B cell (primary cell): ENCODE results near the gene PXDC1. TPM values are rescaled to one million over a fixed set of nuclear protein-coding genes. Genes with fewer than 3 reads are reported as not detected.

ENCODE experiments used
- ATAC-seq: fragments of 200-7000 bp; cut with Tn5 transposase; one replicate; pipeline ENCODE4 v1.10.0; 2021; ENCODE audit warnings: low read depth, mild to moderate bottlenecking, moderate number of reproducible peaks, moderate library complexity
- CTCF ChIA-PET: fragments of 350-600 bp; sonication (Branson Sonifier 250); formaldehyde crosslinking; loops from one replicate; lab custom pipeline; 2021; ENCODE audit warnings: antibody characterized with exemption, inconsistent platforms; lab: Charles Lee
- POLR2A ChIA-PET: fragments of 350-600 bp; sonication (Branson Sonifier 250); formaldehyde crosslinking; loops from one replicate; lab custom pipeline; 2021; ENCODE audit warnings: antibody characterized with exemption; lab: Charles Lee
- DNase-seq: peaks from one replicate; pipeline ENCODE4 v3.0.0; 2013
- H2AFZ ChIP-seq: 2 replicates; pipeline ENCODE4 v1.6.1; 2012; ENCODE audit warnings: mild to moderate bottlenecking, low read depth, low read length; ENCODE audit not compliant: insufficient read depth, poor library complexity, severe bottlenecking
- H3K27ac ChIP-seq, 2 donors: 1 replicate in 1 of 2; 2 replicates in 1 of 2; pipeline ENCODE4 v1.5.1; 2012 to 2013; ENCODE audit warnings: low read length in 2 of 2, mild to moderate bottlenecking in 2 of 2, moderate library complexity in 1 of 2
- H3K27me3 ChIP-seq, 4 experiments: fragments of 200-600 bp in 1 of 4; sonication (generic) in 1 of 4; replicated peaks in 1 of 4; 1 replicate in 2 of 4; 2 replicates in 2 of 4; pipeline versions ENCODE4 v1.6.1 to v1.7.0; 2013 to 2016; ENCODE audit warnings: low read length in 3 of 4, mild to moderate bottlenecking in 2 of 4, mixed read lengths in 1 of 4, moderate library complexity in 1 of 4; ENCODE audit not compliant: insufficient read depth in 4 of 4, control insufficient read depth in 3 of 4; ENCODE audit errors: control extremely low read depth in 1 of 4
- H3K36me3 ChIP-seq, 2 experiments: replicated peaks in 1 of 2; 1 replicate in 1 of 2; 2 replicates in 1 of 2; pipeline versions ENCODE4 v1.6.1 to v1.7.1; 2013; ENCODE audit warnings: low read length in 1 of 2; ENCODE audit not compliant: insufficient read depth in 2 of 2, control insufficient read depth in 1 of 2; ENCODE audit errors: control extremely low read depth in 1 of 2, extremely low read depth in 1 of 2
- H3K4me1 ChIP-seq, 2 donors: fragments of 200-600 bp in 1 of 2; sonication (generic) in 1 of 2; 1 replicate in 1 of 2; 2 replicates in 1 of 2; pipeline versions ENCODE4 v1.5.1 to v1.6.1; 2013 to 2017; ENCODE audit warnings: low read length in 2 of 2; ENCODE audit not compliant: control insufficient read depth in 2 of 2, insufficient read depth in 2 of 2
- H3K4me2 ChIP-seq: replicated peaks from 2 replicates; pipeline ENCODE3; 2012; ENCODE audit warnings: mild to moderate bottlenecking, low read depth, low read length; ENCODE audit not compliant: poor library complexity, severe bottlenecking
- H3K4me3 ChIP-seq, 5 experiments: fragments of 200-600 bp in 1 of 5; sonication (generic) in 1 of 5; 1 replicate in 3 of 5; 2 replicates in 2 of 5; pipeline versions ENCODE4 v1.5.1 to v1.7.0; 2011 to 2016; ENCODE audit warnings: low read length in 4 of 5, mild to moderate bottlenecking in 4 of 5, low read depth in 2 of 5, control low read depth in 1 of 5, moderate library complexity in 1 of 5; ENCODE audit not compliant: insufficient read depth in 1 of 5; ENCODE audit errors: control extremely low read depth in 1 of 5, extremely low read depth in 1 of 5
- H3K79me2 ChIP-seq: fragments of 200-600 bp; sonication (generic); one replicate; pipeline ENCODE4 v1.6.0; 2016; ENCODE audit warnings: low read length; ENCODE audit not compliant: control insufficient read depth, insufficient read depth
- H3K9ac ChIP-seq: fragments of 200-600 bp; sonication (generic); 2 replicates; pipeline ENCODE4 v1.6.1; 2017; ENCODE audit warnings: mild to moderate bottlenecking, low read length, moderate library complexity
- H3K9me3 ChIP-seq, 3 donors: one replicate each; pipeline versions ENCODE4 v1.6.1 to v1.7.1; 2013; ENCODE audit warnings: low read length in 2 of 3; ENCODE audit not compliant: control insufficient read depth in 2 of 3, insufficient read depth in 1 of 3; ENCODE audit errors: control extremely low read depth in 1 of 3
- H4K20me1 ChIP-seq: 2 replicates; pipeline ENCODE4 v1.6.0; 2012; ENCODE audit warnings: mild to moderate bottlenecking, low read length; ENCODE audit not compliant: insufficient read depth, control insufficient read depth, poor library complexity, severe bottlenecking
- H3K27ac Mint-ChIP-seq: one replicate; pipeline ENCODE4 v1.8.0; 2021; ENCODE audit warnings: mixed read lengths
- H3K27me3 Mint-ChIP-seq: one replicate; pipeline ENCODE4 v1.8.0; 2021; ENCODE audit warnings: mixed read lengths
- H3K4me1 Mint-ChIP-seq: one replicate; pipeline ENCODE4 v1.8.0; 2021; ENCODE audit warnings: mixed read lengths
- H3K4me3 Mint-ChIP-seq: one replicate; pipeline ENCODE4 v1.8.0; 2021; ENCODE audit warnings: mixed read lengths
- H3K9me3 Mint-ChIP-seq: one replicate; pipeline ENCODE4 v1.8.0; 2022; ENCODE audit warnings: mixed read lengths; ENCODE audit not compliant: insufficient read depth
- EZH2 ChIP-seq: IDR thresholded peaks from 2 replicates; pipeline ENCODE4 v1.6.1; 2012; ENCODE audit warnings: borderline replicate concordance, low read depth, mild to moderate bottlenecking, moderate library complexity, low read length; ENCODE audit not compliant: insufficient read depth, poor library complexity, severe bottlenecking
- WGBS: methylation state at CpG from one replicate; pipeline ENCODE4 v1.1.5; 2013; ENCODE audit warnings: missing lambda C conversion rate; ENCODE audit not compliant: insufficient coverage; 5-methylcytosine and 5-hydroxymethylcytosine counted together
- intact Hi-C: fragments of 100-400 bp; cut with micrococcal nuclease; formaldehyde crosslinking; loops from one replicate; pipeline ENCODE4 v1.10.0; 2022
- polyA plus RNA-seq: library from polyadenylated mRNA; depleted of rRNA; stranded (reverse); fragments of >200 nt; gene quantifications from 2 replicates; pipeline ENCODE4 v1.2.3, GENCODE V29; 2012
- total RNA-seq, 2 donors: library from RNA; stranded (reverse); fragments of 120-200 nt in 1 of 2; gene quantifications; 1 replicate in 1 of 2; 2 replicates in 1 of 2; pipeline versions ENCODE4 v1.2.3 to v1.2.4, GENCODE V29; 2013 to 2022
- TF ChIP-seq, protein P1 (sequence below): fragments of 200-600 bp; IDR thresholded peaks from one replicate; pipeline ENCODE4 v1.8.0; 2022; ENCODE audit warnings: antibody characterized with exemption, mild to moderate bottlenecking

Gene PXDC1
- total and polyA plus RNA-seq, 2 donors (not counting 1 experiment from before 2014, with no cell fraction given), result 4.7 to 18.9 TPM

DNA sequence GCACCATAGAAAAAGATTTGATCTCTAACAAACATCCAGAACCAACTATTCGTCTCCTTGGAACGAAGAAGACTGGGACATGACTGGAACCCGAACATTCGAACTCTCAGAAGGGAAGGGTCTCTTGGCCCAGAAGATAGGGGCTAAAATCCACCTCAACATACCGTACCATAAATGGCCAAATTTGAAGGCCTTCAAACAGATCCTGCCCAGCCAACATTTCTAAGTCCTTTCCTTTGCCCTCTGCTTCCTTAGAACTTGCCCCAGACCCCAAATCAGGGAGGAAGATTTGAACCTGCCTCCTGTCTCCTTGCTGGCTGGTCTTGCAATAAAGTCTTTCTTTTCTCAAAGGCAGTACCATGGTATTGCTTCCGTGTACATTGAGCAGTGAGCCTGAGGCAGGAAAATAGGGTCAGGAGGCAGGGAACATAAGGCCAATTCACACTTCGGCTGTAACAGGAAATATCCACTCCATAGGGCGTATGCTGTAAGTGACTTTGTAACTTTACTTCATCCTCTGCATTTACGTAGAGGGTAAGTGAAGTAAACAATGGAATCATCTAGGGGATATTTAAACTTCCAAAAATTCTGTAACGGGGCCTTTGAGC is 1.8 kb upstream of the PXDC1 start:
- no peak overlapping the region for H3K4me3 ChIP-seq
- no peak for DNase-seq
- peak overlapping the region; percentile 83 for H3K4me3 Mint-ChIP-seq
- no peak overlapping the region for H3K9ac ChIP-seq
- peak overlapping the region; percentile 62 for H3K27ac Mint-ChIP-seq
- no peak overlapping the region for H3K4me2 ChIP-seq
- TF ChIP-seq EZH2, result no peak
- TF ChIP-seq, protein P1, sequence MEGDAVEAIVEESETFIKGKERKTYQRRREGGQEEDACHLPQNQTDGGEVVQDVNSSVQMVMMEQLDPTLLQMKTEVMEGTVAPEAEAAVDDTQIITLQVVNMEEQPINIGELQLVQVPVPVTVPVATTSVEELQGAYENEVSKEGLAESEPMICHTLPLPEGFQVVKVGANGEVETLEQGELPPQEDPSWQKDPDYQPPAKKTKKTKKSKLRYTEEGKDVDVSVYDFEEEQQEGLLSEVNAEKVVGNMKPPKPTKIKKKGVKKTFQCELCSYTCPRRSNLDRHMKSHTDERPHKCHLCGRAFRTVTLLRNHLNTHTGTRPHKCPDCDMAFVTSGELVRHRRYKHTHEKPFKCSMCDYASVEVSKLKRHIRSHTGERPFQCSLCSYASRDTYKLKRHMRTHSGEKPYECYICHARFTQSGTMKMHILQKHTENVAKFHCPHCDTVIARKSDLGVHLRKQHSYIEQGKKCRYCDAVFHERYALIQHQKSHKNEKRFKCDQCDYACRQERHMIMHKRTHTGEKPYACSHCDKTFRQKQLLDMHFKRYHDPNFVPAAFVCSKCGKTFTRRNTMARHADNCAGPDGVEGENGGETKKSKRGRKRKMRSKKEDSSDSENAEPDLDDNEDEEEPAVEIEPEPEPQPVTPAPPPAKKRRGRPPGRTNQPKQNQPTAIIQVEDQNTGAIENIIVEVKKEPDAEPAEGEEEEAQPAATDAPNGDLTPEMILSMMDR, result no peak
- no peaks in the 10 kb centered on the region for H3K79me2 ChIP-seq
- 97% methylated on average over 5 of the region's 10 CpGs for WGBS
- no peak overlapping the region for H2AFZ ChIP-seq
- intact Hi-C loops, result loop anchor here (5.0 kb wide), 1 partner anchor 636 kb away; the partner anchor contains the start of gene BPHL
- H3K27me3 ChIP-seq, result peaks cover 0 to 19% (median 5%) of the 10 kb centered on the region in 4 experiments
- no peaks in the 10 kb centered on the region for H3K9me3 Mint-ChIP-seq
- H3K4me1 ChIP-seq, result peaks cover 24 to 42% of the 10 kb centered on the region in 2 donors
- peaks cover 7% of the 10 kb centered on the region for H3K27me3 Mint-ChIP-seq
- H3K27ac ChIP-seq, result no peak overlapping the region
- H4K20me1 ChIP-seq, result no peaks in the 10 kb centered on the region
- no peak for ATAC-seq
- CTCF ChIA-PET, result no interaction called here
- POLR2A ChIA-PET, result no interaction called here
- H3K9me3 ChIP-seq, result peaks cover 0 to 12% (median 0%) of the 10 kb centered on the region in 3 donors
- no peaks in the 10 kb centered on the region for H3K36me3 ChIP-seq
- H3K4me1 Mint-ChIP-seq, result peaks cover 48% of the 10 kb centered on the region
